ENCODE measurements around the gene CRKL.

The CRKL gene

DNA sequence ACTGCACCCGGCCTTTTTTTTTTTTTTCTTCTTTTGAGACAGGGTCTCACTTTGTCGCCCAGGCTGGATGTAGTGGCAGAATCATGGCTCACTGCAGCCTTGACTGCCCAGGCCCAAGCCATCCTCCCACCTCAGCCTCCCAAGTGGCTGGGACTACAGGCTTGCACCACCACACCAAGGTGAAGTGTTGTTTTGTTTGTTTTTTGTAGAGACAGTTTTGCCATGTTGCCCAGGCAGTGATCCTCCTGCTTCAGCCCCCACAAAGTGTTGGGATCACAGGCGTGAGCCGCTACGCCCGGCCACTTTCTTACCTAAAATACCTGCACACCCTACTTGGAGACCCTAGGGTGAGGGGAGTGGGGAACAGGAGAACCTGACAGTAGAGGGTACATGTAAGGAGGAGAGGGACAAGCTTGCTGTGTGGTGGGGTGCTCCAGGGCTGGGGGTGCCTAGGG is 45.3 kb downstream of the CRKL start:
- TF ChIP-seq, protein P1, sequence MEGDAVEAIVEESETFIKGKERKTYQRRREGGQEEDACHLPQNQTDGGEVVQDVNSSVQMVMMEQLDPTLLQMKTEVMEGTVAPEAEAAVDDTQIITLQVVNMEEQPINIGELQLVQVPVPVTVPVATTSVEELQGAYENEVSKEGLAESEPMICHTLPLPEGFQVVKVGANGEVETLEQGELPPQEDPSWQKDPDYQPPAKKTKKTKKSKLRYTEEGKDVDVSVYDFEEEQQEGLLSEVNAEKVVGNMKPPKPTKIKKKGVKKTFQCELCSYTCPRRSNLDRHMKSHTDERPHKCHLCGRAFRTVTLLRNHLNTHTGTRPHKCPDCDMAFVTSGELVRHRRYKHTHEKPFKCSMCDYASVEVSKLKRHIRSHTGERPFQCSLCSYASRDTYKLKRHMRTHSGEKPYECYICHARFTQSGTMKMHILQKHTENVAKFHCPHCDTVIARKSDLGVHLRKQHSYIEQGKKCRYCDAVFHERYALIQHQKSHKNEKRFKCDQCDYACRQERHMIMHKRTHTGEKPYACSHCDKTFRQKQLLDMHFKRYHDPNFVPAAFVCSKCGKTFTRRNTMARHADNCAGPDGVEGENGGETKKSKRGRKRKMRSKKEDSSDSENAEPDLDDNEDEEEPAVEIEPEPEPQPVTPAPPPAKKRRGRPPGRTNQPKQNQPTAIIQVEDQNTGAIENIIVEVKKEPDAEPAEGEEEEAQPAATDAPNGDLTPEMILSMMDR (IDR thresholded peaks at IDR 0.05; ENCODE audit: insufficient read depth, low read depth, low read length, missing control alignments): no peak
- DNase-seq (ENCODE audit: low read depth): no peak
- no peak overlapping the region for H3K4me3 ChIP-seq (ENCODE audit: low read depth, low read length)

DNA sequence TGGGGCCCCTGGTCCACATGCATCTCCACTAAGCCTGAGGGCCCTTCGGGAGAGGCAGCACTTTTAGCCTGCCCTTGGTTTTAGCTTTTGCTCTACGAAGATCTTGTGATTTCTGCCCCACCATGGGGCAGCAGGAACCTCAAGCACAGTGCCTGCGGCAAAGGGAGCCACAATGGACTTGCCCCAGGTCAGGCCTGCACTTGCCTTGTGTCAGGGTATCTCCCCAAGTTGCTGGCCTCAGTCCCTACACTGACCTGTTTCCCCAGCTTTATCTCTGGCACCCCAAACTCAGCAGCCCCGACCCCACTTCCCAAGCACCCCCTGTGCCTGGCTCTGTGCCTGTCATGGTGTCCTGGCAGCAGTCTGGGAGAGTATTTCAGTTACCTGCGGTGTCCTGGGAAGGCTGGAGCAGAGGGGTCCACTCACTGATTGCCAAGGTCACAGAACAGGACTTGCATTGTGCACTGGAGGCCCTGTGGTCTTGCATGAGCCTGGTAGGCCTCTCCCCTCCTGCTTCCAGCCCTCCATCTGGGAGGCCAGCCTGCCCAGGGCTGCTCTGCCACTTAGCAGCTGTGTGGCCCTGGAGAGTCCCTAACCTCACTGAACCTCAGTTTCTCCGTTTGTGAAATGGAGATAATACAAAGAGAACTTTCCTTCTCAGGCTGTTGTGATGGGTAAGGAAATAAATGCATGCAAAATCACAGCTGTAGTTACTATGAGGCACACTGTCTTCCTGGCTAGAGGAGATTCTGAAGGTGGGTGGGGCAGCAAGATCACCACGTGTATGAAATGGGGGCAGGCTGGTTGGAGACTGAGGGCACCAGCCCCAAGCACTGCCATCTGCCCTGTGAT is 46.2 kb downstream of the CRKL start:
- no peak for DNase-seq (ENCODE audit: low read depth)
- TF ChIP-seq, protein P1 (IDR thresholded peaks at IDR 0.05; ENCODE audit: insufficient read depth, low read depth, low read length, missing control alignments): no peak

DNA sequence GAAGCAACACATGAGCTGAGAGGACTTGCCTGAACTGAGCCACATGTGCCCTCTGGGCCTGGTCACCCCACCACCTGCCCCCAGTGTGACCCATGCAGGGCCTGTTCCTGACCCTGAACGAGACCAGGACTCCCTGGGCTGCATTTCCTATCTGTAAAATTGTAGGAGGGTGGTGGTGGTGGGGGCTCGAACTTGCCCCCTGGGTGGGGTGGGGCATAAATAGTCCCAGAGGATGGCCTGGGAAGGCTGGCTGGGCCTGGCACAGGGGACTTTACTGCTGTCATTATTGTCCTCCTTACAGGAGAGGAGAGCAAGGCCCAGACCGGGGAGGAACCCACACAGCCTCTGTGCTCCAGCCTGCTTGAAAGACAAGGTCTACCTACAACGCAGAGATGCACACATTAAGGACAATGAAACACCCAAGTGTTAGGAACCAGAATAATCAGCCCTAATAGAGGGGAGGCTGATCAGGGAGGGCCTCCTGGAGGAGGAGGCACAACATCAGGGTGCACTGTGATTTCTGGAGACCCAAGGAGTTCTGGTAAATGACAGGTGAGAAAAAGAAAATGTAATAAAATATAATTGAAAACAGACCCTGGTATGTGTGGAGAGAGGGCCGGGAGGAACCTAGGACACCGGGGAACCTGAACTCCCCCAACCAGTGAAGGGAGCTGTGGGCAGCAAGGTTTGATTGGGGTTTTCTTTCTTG is 47.0 kb downstream of the CRKL start:
- TF ChIP-seq, protein P1 (IDR thresholded peaks at IDR 0.05; ENCODE audit: insufficient read depth, low read depth, low read length, missing control alignments): no peak
- no peak for DNase-seq (ENCODE audit: low read depth)
- H3K4me3 ChIP-seq (ENCODE audit: low read depth, low read length): no peak overlapping the region

More for the DNA sequence above, 46.2 kb downstream of the CRKL start:
- H3K4me3 ChIP-seq (ENCODE audit: low read depth, low read length): no peak overlapping the region

DNA sequence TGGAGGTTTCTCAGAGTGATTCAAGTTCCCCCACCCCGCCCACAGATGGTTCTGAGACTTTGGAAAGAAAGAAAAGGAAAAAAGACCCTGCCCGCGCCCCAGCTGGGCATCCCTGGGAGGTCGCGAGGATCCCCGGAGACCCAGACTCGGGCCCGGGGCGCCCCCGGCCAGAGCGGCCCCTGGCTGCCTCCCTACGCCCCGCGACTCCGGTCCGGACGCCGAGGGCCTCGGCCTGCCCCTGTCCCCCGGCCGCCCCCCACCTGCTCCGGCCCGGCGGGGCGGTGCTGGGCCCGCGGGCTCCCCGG is 47.5 kb downstream of the CRKL start:
- TF ChIP-seq, protein P1 (IDR thresholded peaks at IDR 0.05; ENCODE audit: insufficient read depth, low read depth, low read length, missing control alignments): no peak
- no peak for DNase-seq (ENCODE audit: low read depth)
- no peak overlapping the region for H3K4me3 ChIP-seq (ENCODE audit: low read depth, low read length)

DNA sequence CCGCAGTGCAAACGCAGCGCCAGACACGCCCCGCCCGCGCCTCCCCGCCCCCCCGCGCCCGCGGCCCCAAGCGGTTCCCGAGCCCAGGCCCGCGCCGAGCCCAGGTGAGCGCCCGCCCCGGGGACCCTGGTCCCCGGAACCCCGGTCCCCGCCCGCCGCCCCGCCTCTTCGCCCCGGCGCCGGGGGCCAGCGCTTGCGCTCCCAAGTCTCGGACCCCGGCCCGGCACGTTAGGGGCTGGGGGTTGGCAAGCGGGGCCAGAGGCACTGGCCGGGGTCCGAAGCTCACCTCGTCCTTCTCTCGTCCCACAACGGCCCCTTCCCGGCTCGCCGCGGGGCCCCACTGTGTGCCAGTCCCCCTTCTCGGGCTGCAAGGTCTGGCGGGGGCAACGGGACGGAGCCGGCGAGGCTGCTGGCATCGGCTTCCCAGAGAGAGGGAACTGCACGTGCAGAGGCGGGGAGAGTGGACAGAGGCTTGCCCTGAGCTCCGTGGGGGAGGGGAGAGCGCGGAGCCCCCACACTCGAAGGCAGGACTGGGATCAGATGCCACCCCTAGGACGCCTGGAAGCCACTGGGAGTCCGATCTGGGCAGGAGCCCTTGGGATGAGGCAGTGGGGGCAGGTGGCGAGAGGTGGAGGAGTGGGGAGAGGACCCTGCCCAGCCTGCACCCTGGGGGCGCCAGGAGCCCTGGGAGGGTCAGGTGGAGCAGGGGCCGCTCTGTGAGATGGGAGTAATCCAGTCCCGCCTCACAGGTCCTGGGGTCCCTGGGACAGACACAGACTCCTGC is 48.1 kb downstream of the CRKL start:
- no peak for DNase-seq (ENCODE audit: low read depth)
- TF ChIP-seq, protein P1 (IDR thresholded peaks at IDR 0.05; ENCODE audit: insufficient read depth, low read depth, low read length, missing control alignments): no peak
- H3K4me3 ChIP-seq (ENCODE audit: low read depth, low read length): no peak overlapping the region

DNA sequence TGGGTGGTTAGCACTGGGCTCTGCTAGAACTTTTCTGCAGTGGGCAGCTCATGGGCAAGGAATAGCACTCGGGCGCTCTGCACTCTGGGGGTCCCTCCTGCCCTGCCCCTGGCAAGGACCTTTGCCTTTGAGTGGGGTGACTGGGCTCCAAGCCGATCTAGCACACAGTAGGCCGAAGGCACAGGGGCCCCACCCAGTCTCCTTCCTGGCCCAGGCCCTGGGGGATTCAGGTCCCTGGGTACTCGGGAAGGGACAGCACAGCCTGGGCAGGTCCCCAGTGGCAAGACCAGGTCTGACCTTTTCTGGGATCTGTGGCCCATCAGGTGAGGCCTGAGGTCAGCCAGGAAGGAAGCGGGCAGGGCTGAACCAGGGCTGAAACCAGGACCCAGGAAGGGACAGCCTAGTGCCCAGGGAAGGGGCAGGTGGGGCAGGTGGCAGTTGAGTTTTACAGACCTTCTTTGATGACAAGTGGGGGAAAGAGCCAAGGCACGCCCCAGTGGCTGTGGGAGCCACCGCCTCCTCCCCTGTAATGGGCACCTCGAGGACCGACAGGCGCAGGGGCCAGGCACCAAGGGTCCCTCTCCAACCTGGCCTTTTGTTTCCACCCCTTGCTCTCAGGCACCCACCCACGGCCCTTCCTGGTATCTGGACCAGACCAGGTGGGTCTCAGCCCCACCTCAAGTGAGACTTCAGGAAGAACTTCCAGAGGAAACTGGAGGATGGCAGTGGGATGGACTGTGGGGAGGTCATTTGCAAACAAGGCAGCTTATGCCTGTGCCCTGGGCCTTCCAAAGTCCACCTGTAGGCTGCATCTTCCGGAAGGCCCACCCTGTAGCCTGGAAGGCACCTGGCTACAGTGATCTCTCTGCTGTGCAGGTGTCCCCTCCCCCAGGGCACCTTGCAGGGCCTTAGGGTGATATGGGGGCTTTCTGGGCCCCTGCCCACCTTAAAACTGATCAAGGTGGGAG is 49.0 kb downstream of the CRKL start:
- TF ChIP-seq, protein P1 (IDR thresholded peaks at IDR 0.05; ENCODE audit: insufficient read depth, low read depth, low read length, missing control alignments): no peak
- H3K4me3 ChIP-seq (ENCODE audit: low read depth, low read length): no peak overlapping the region
- no peak for DNase-seq (ENCODE audit: low read depth)
